A549 treated with CORT108297 at 1 μM for 4 hours (cell line): ENCODE results near the gene ZNF497. TPM values are rescaled to one million over a fixed set of nuclear protein-coding genes. Genes with fewer than 3 reads are reported as not detected.

Experiments
- total RNA-seq: library from RNA; stranded (reverse); fragments of 200-300 nt; extraction: Qiagen RNA extraction; gene quantifications from 5 replicates; pipeline ENCODE4 v1.2.3, GENCODE V29; 2022

ZNF497 gene
- 0.98 to 1.7 TPM (median 1.5 TPM) in 5 replicates for total RNA-seq

GRCh38 chr19:58362272-58362994, at the start of gene ZNF497:
Gene ZNF497 (minus strand): TSS chr19:58362751. CDS start chr19:58357635, 5,116 bp downstream.

GRCh38 chr19:58408152-58409009, 45.8 kb upstream of the ZNF497 start, which contains the start of gene ZNF584:
Gene ZNF584 (plus strand): TSS chr19:58408649. CDS start chr19:58409148, 499 bp downstream.

GRCh38 chr19:58395220-58395978, 32.8 kb upstream of the ZNF497 start, which contains the start of gene RNF225:
Gene RNF225 (plus strand): TSS chr19:58395656. CDS start chr19:58396090, 434 bp downstream.

GRCh38 chr19:58386576-58387337, 24.2 kb upstream of the ZNF497 start, which contains the start of gene RPS5:
Gene RPS5 (plus strand): TSS chr19:58387269. CDS start chr19:58388138, 869 bp downstream.

GRCh38 chr19:58380662-58381459, 18.3 kb upstream of the ZNF497 start, which contains the start of gene ZNF837:
Gene ZNF837 (minus strand): TSS chr19:58381030. CDS start chr19:58369332, 11,698 bp downstream.

GRCh38 chr19:58352760-58353671, 9.5 kb downstream of the ZNF497 start, which contains the start of gene A1BG:
Gene A1BG (minus strand): TSS chr19:58353492. CDS start chr19:58353437, 55 bp downstream.

GRCh38 chr19:58326914-58327726, 35.4 kb downstream of the ZNF497 start, which contains the start of gene ZSCAN22:
Gene ZSCAN22 (plus strand): TSS chr19:58326994. CDS start chr19:58334803, 7,809 bp downstream.

GRCh38 chr19:58305065-58305931, 57.3 kb downstream of the ZNF497 start, which contains the start of gene ERVK3-1:
Gene ERVK3-1 (plus strand): TSS chr19:58305377. CDS start chr19:58312169, 6,792 bp downstream.

Other genes starting within 250 kb of the ZNF497 start
- gene ZNF329, start 212.0 kb downstream of the ZNF497 start, total RNA-seq, result 2.6 to 3.8 TPM (median 3.0 TPM) in 5 replicates
- gene ZNF274, start 179.7 kb downstream of the ZNF497 start, total RNA-seq, result 13.0 to 14.8 TPM (median 14.1 TPM) in 5 replicates
- 15.5 to 22.6 TPM (median 17.0 TPM) in 5 replicates for gene ZNF544, start 133.8 kb downstream of the ZNF497 start, total RNA-seq
- gene ZNF8, start 83.8 kb downstream of the ZNF497 start, total RNA-seq, result 0.96 to 1.5 TPM (median 0.97 TPM) in 5 replicates
- 88.9 to 110 TPM (median 94.2 TPM) in 5 replicates for gene ERVK3-1, start 57.4 kb downstream of the ZNF497 start, total RNA-seq
- gene ZSCAN22, start 35.8 kb downstream of the ZNF497 start, total RNA-seq, result 2.4 to 2.7 TPM (median 2.6 TPM) in 5 replicates
- 9.0 to 15.1 TPM (median 12.4 TPM) in 5 replicates for gene A1BG, start 9.3 kb downstream of the ZNF497 start, total RNA-seq
- 0.92 to 1.6 TPM (median 1.4 TPM) in 5 replicates for gene ZNF837, start 18.3 kb upstream of the ZNF497 start, total RNA-seq
- gene RPS5, start 24.5 kb upstream of the ZNF497 start, total RNA-seq, result 2,147 to 2,676 TPM (median 2,583 TPM) in 5 replicates
- 0.08 to 0.25 TPM (median 0.17 TPM) in 4 of 5 replicates, not detected in the other for gene RNF225, start 32.9 kb upstream of the ZNF497 start, total RNA-seq
- gene ZNF584, start 45.9 kb upstream of the ZNF497 start, total RNA-seq, result 17.4 to 20.0 TPM (median 19.2 TPM) in 5 replicates
- 0.08 to 0.10 TPM (median 0.09 TPM) in 5 replicates for gene ZNF132, start 77.4 kb upstream of the ZNF497 start, total RNA-seq
- gene ZNF324B, start 88.9 kb upstream of the ZNF497 start, total RNA-seq, result 5.8 to 7.5 TPM (median 7.3 TPM) in 5 replicates
- 7.8 to 11.4 TPM (median 9.2 TPM) in 5 replicates for gene ZNF324, start 104.3 kb upstream of the ZNF497 start, total RNA-seq
- gene ZNF446, start 113.6 kb upstream of the ZNF497 start, total RNA-seq, result 11.4 to 14.5 TPM (median 14.0 TPM) in 5 replicates
- gene SLC27A5, start 149.2 kb upstream of the ZNF497 start, total RNA-seq, result 24.8 to 33.9 TPM (median 31.6 TPM) in 5 replicates
- gene ZBTB45, start 157.1 kb upstream of the ZNF497 start, total RNA-seq, result 13.1 to 20.3 TPM (median 18.7 TPM) in 5 replicates
- 665 to 788 TPM (median 684 TPM) in 5 replicates for gene TRIM28, start 181.3 kb upstream of the ZNF497 start, total RNA-seq
- gene CHMP2A, start 192.4 kb upstream of the ZNF497 start, total RNA-seq, result 194 to 206 TPM (median 196 TPM) in 5 replicates
- gene UBE2M, start 195.9 kb upstream of the ZNF497 start, total RNA-seq, result 130 to 147 TPM (median 141 TPM) in 5 replicates
- 9.9 to 18.7 TPM (median 16.8 TPM) in 5 replicates for gene MZF1, start 210.6 kb upstream of the ZNF497 start, total RNA-seq